Measurements from ENCODE around the gene NRCAM.

DNA sequence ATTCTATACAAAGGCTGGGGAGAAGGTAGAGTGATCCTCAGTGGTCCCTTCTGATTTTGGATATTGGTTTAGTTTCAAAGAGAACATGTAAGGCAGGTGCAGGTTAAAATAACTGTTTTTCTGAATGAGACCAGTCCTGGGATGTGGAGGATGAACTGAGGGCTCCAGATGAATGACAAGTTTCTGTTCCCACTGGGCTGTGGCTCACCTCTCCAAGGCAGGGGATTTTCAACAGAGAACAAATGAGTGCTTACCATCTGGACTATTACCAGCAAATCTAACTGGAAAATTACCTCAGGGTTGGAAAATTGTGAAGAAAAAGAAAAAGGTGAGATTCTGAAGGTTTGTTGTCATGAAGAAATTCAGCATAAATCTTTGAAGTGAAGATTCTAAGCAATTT, 334.1 kb downstream of the NRCAM start:
- TF ChIP-seq POLR2A (IDR thresholded peaks at IDR 0.05; ENCODE audit: low read length) (no peak), GATA1 (IDR thresholded peaks at IDR 0.05; ENCODE audit: low read depth, low read length) (no peak)
